Ramos (cell line): Measurements from ENCODE around the gene RAD50.
"Not testable (repeated sequence)": the region's sequence is repeated elsewhere in the genome, so short reads cannot be mapped to it uniquely, and the experiment has no call there.

Experiments
- in situ Hi-C: fragments of 300-500 bp; cut with MboI; formaldehyde crosslinking; loops from one replicate; pipeline ENCODE4 v1.14.3; 2022; ENCODE audit warnings: low sequenced_read_pairs; ENCODE audit not compliant: unreplicated experiment

RAD50 gene

GRCh38 chr5:132549576-132549975 lies 7.2 kb upstream of the RAD50 start:
- in situ Hi-C loops: no loop called here

- in situ Hi-C loops: no loop called here
These were observed 519 bp upstream of the RAD50 start for GRCh38 chr5:132556153-132556762.

GRCh38 chr5:132557478-132558172 lies 848 bp downstream of the RAD50 start:
- in situ Hi-C loops: no loop called here

- in situ Hi-C loops: no loop called here
These were observed 2.7 kb downstream of the RAD50 start for GRCh38 chr5:132559383-132560060.

GRCh38 chr5:132561601-132562000 lies 4.8 kb downstream of the RAD50 start:
- in situ Hi-C loops: no loop called here

- in situ Hi-C loops: not testable (repeated sequence)
These were observed 7.8 kb downstream of the RAD50 start for GRCh38 chr5:132564555-132564954.

- in situ Hi-C loops: no loop called here
These were observed 9.9 kb downstream of the RAD50 start for GRCh38 chr5:132566657-132567056.

GRCh38 chr5:132576123-132576522 lies 19.3 kb downstream of the RAD50 start:
- in situ Hi-C loops: no loop called here

- in situ Hi-C loops: not testable (repeated sequence)
These were observed 27.8 kb downstream of the RAD50 start for GRCh38 chr5:132584560-132584959.

- in situ Hi-C loops: no loop called here
These were observed 29.3 kb downstream of the RAD50 start for GRCh38 chr5:132586063-132586462.

- in situ Hi-C loops: no loop called here
These were observed 32.7 kb downstream of the RAD50 start for GRCh38 chr5:132589467-132589866.

GRCh38 chr5:132591145-132591544 lies 34.4 kb downstream of the RAD50 start:
- in situ Hi-C loops: no loop called here

GRCh38 chr5:132592521-132592920 lies 35.7 kb downstream of the RAD50 start:
- in situ Hi-C loops: no loop called here

- in situ Hi-C loops: no loop called here
These were observed 37.4 kb downstream of the RAD50 start for GRCh38 chr5:132594170-132594569.

GRCh38 chr5:132595624-132596023 lies 38.8 kb downstream of the RAD50 start:
- in situ Hi-C loops: no loop called here

- in situ Hi-C loops: no loop called here
These were observed 44.4 kb downstream of the RAD50 start for GRCh38 chr5:132601071-132601728.

GRCh38 chr5:132607095-132607494 lies 50.3 kb downstream of the RAD50 start:
- in situ Hi-C loops: no loop called here

GRCh38 chr5:132608107-132608506 lies 51.3 kb downstream of the RAD50 start:
- in situ Hi-C loops: no loop called here

- in situ Hi-C loops: no loop called here
These were observed 55.2 kb downstream of the RAD50 start for GRCh38 chr5:132611965-132612364.

- in situ Hi-C loops: no loop called here
These were observed 56.1 kb downstream of the RAD50 start for GRCh38 chr5:132612846-132613245.

- in situ Hi-C loops: no loop called here
These were observed 64.9 kb downstream of the RAD50 start for GRCh38 chr5:132621699-132622098.
